ENCODE measurements around the gene PDS5B. TPM values are rescaled to one million over a fixed set of nuclear protein-coding genes. Genes with fewer than 3 reads are reported as not detected.
"Not testable (repeated sequence)": the region's sequence is repeated elsewhere in the genome, so short reads cannot be mapped to it uniquely, and the experiment has no call there.

Gene PDS5B, protein sequence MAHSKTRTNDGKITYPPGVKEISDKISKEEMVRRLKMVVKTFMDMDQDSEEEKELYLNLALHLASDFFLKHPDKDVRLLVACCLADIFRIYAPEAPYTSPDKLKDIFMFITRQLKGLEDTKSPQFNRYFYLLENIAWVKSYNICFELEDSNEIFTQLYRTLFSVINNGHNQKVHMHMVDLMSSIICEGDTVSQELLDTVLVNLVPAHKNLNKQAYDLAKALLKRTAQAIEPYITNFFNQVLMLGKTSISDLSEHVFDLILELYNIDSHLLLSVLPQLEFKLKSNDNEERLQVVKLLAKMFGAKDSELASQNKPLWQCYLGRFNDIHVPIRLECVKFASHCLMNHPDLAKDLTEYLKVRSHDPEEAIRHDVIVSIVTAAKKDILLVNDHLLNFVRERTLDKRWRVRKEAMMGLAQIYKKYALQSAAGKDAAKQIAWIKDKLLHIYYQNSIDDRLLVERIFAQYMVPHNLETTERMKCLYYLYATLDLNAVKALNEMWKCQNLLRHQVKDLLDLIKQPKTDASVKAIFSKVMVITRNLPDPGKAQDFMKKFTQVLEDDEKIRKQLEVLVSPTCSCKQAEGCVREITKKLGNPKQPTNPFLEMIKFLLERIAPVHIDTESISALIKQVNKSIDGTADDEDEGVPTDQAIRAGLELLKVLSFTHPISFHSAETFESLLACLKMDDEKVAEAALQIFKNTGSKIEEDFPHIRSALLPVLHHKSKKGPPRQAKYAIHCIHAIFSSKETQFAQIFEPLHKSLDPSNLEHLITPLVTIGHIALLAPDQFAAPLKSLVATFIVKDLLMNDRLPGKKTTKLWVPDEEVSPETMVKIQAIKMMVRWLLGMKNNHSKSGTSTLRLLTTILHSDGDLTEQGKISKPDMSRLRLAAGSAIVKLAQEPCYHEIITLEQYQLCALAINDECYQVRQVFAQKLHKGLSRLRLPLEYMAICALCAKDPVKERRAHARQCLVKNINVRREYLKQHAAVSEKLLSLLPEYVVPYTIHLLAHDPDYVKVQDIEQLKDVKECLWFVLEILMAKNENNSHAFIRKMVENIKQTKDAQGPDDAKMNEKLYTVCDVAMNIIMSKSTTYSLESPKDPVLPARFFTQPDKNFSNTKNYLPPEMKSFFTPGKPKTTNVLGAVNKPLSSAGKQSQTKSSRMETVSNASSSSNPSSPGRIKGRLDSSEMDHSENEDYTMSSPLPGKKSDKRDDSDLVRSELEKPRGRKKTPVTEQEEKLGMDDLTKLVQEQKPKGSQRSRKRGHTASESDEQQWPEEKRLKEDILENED (N-terminal part only)
- polyA plus RNA-seq: 10 to 100 TPM; 29.3 to 49.2 (median 48.1) TPM

DNA sequence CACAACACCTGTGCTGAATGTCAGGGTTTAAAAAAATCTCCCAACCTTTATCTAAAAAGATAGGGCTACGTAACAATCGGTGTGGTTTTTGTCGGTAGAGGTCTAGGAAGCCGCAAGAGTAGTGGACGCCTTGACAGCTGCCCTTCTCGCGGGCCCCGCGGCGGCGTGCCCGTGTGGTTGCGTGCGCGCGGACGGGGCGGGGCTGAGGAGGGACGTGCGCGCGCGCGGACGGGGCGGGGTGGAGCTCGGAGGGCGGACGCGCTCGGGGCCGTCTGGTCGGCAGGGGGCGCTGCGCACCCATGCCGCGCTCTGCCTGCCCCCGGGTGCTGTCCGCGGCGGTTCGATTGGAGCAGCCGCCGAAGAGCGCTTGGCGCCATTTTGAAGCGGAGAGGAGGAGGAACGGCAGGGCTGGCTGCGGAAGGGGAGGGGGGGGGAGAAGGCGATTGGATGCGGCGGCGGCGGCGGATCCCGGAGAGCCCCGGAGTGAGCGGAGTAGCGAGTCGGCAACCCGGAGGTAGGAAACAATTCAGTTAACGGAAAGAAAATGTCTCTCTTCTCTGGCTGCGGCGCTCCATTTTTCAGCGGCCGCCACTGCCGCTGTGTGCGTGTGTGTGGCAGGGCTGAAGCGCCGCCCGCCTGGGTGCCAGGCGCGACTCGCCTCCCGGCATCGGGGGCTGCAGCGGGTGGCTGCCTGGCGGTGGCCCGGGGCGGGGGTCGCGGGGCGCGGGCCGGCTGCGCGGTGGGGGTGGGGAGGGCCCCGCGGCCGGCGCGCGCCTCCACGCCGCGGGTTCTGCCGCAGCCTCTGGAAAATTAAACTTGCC lies at the start of gene PDS5B:
TSS of gene PDS5B (plus strand) at position 373 of the 821 bp plus-strand sequence. CDS start 62,321 bp downstream, outside the sequence.
- H3K9me3 Mint-ChIP-seq: peaks cover 0 to 2% (median 0%) of the 10 kb centered on the region in 6 donors
- peak within 1 kb of the TSS; percentile 89 to 97 (median 94) for H3K27ac Mint-ChIP-seq
- no peaks in the 10 kb centered on the region for H3K36me3 Mint-ChIP-seq
- H3K4me3 Mint-ChIP-seq: peak within 1 kb of the TSS; percentile 90 to 98 (median 96)
- H3K27me3 Mint-ChIP-seq (ENCODE audit: low read depth in 3 of 3): peaks cover 8 to 20% (median 17%) of the 10 kb centered on the region in 3 donors
- peak; percentile 96 to 97 (median 97) for DNase-seq
- peaks cover 38 to 47% of the 10 kb centered on the region in 2 donors for H3K4me1 Mint-ChIP-seq

DNA sequence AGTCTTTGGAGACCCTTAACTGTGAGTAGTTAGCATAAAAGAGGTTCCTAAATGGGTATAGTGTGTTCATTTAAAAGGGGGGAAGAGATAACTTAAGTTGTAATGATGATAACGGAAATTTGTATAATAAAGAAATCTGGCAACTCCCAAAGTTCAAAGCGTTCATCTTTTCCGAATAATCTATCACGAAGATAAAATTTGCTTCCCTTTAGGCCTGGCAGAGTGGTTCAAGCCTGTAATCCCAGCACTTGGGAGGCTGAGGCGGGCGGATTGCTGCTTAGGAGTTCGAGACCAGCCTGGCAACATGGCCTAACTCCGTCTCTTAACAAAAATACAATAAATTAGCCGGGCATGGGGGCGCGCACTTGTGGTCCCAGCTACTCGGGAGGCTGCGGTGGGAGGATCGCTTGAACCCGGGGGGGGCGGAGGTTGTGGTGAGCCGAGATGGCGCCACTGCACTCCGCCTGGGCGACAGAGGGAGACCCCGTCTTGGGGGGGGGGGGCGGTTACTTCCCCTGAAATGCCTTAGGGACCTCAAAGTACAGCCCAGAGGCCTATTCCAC lies 48.6 kb upstream of the PDS5B start:
- peaks cover 61 to 69% of the 10 kb centered on the region in 2 donors for H3K4me1 Mint-ChIP-seq
- peak overlapping the region; percentile 99 to 100 (median 99) for H3K27ac Mint-ChIP-seq
- H3K36me3 Mint-ChIP-seq: peaks cover 8 to 21% (median 9%) of the 10 kb centered on the region in 3 donors
- peaks cover 7 to 12% (median 10%) of the 10 kb centered on the region in 3 donors for H3K27me3 Mint-ChIP-seq (ENCODE audit: low read depth in 3 of 3)
- DNase-seq: no peak
- H3K9me3 Mint-ChIP-seq: peaks cover 0 to 1% (median 0%) of the 10 kb centered on the region in 6 donors
- peak overlapping the region; percentile 99 to 100 (median 99) for H3K4me3 Mint-ChIP-seq

DNA sequence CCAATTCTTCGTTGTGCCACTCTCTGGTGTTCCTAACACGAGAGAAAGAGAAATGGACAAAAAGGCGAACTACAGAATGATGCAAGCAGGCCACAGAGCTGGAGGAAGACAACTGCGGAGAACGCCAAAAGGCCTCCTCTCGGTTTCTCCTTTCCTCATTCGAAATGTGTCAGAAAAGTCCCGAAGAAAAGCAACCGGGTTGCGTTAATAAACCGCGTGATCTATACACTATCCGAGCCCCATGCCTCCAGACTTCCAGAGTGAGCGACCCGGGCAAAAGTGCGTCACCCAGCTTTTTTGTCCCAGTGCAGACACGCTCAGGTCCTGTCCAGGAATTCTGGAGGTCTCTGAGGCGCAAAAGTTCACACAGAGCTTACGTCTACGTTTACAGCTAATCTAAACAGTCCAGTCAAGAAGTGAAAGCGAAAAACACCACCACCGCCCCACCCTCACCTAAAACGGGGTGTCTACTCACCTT lies 48.1 kb upstream of the PDS5B start:
- Mint-ChIP-seq H3K27ac (peak overlapping the region; percentile 99 to 100 (median 99)), H3K36me3 (peaks cover 8 to 21% (median 9%) of the 10 kb centered on the region in 3 donors), H3K4me3 (peak overlapping the region; percentile 99 to 100 (median 99)), H3K4me1 (peaks cover 57 to 64% of the 10 kb centered on the region in 2 donors), H3K27me3 (ENCODE audit: low read depth in 3 of 3) (peaks cover 7 to 12% (median 10%) of the 10 kb centered on the region in 3 donors), H3K9me3 (peaks cover 0 to 1% (median 0%) of the 10 kb centered on the region in 6 donors)
- no peak for DNase-seq

DNA sequence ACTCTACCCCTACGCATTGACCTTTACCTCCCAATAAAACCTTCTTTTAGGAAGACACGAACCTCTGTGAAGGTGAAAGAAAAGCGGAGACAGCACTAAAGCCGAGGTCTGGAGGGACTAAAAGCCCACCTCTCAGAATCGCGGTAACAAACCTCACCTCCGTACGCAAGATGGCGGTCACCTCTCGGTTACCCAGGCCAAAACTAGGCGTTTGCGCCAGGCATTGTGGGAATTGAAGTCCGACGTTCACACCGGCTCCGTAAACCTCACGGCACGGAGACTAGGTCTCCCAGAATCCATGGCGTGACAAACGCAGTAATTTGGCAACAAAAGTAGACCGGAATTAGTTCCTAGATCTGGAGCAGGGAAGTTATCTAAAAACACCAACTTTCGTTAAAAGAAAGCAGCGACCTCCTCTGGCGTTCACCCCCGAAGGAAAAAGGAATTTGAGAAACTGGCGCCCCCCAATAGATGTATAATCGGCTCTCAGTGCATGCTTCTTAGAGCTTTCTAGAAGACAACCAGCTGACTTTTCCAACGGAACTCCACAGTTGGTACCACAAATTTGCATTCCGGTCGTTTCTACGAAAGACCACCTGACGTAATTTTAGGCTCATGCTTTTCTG lies 47.5 kb upstream of the PDS5B start, which contains the start of gene N4BP2L2:
TSS of gene N4BP2L2 (minus strand) at position 175 of the 626 bp plus-strand sequence. CDS start 1,768 bp downstream, outside the sequence.
- peak; percentile 89 for DNase-seq
- Mint-ChIP-seq H3K9me3 (peaks cover 0 to 1% (median 0%) of the 10 kb centered on the region in 6 donors), H3K27ac (peak within 1 kb of the TSS; percentile 99 to 100 (median 99)), H3K4me3 (peak within 1 kb of the TSS; percentile 99 to 100 (median 99)), H3K36me3 (peaks cover 8 to 21% (median 9%) of the 10 kb centered on the region in 3 donors), H3K27me3 (ENCODE audit: low read depth in 3 of 3) (peaks cover 7 to 15% (median 10%) of the 10 kb centered on the region in 3 donors), H3K4me1 (peaks cover 51 to 59% of the 10 kb centered on the region in 2 donors)

DNA sequence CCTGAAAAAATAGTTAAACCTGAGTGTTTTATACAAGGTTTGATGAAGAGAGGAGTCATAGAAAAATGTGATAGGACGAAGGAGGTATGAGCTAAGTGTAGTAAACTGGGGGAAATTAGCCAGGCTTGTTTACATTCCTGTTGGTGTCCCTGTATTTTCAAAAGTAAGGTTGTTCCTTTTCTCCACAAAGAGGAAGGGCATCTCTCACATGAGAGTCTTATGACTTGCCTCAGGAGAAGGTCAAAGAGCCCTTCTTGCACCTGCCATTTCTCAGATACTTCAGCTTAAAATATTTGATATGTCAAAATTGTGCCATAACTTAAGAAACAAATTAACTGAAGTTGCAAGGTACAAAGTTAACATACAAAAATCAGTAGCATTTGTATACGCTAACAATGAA lies 44.0 kb upstream of the PDS5B start:
- DNase-seq: no peak
- Mint-ChIP-seq H3K9me3 (no peaks in the 10 kb centered on the region), H3K27ac (no peak overlapping the region), H3K4me1 (peaks cover 23 to 25% of the 10 kb centered on the region in 2 donors), H3K4me3 (no peak overlapping the region), H3K27me3 (ENCODE audit: low read depth in 3 of 3) (peaks cover 10 to 18% (median 12%) of the 10 kb centered on the region in 3 donors), H3K36me3 (no peaks in the 10 kb centered on the region)

DNA sequence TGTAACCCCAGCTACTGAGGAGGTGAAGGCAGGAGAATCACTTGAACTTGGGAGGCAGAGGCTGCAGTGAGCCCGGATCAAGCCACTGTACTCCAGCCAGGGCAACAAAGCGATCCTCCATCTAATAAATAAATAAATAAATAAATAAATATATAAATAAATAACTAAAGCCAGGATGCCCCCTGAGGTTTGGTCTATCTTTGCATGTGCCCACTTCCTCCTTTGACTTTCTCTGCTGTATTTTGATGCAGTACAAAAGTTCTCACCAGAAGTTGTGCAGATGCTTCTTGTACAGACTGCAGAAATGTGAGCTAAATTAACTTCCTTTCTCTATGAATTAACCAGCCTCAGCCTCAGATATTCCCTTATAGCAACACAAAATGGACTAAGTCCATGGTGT lies 41.2 kb upstream of the PDS5B start:
- Mint-ChIP-seq H3K27ac (no peak overlapping the region), H3K36me3 (no peaks in the 10 kb centered on the region), H3K9me3 (no peaks in the 10 kb centered on the region), H3K4me1 (no peaks in the 10 kb centered on the region), H3K27me3 (ENCODE audit: low read depth in 3 of 3) (peaks cover 6 to 8% (median 8%) of the 10 kb centered on the region in 3 donors), H3K4me3 (no peak overlapping the region)
- DNase-seq: no peak

DNA sequence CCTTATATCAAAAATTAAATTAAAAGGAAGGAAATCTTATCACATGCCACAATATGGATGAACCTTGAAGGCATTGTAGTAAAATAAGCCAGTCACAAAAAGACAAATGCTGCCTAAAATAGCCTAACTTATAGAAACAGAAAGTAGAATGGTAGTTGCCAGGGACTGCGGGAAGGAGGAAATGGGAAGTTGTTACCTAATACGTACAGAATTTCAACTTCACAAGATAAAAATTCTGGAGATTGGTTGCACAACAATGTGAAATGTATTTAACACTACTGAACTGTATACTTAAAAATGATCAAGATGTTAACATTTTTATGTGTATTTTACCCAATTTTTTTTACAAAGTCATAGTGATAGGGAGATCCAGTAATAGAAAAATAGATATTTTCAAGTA lies 37.4 kb upstream of the PDS5B start:
- Mint-ChIP-seq H3K27ac (no peak overlapping the region), H3K9me3 (no peaks in the 10 kb centered on the region), H3K4me1 (no peaks in the 10 kb centered on the region), H3K27me3 (ENCODE audit: low read depth in 3 of 3) (peaks cover 5 to 8% (median 6%) of the 10 kb centered on the region in 3 donors), H3K36me3 (peaks cover 0 to 4% (median 0%) of the 10 kb centered on the region in 3 donors), H3K4me3 (no peak overlapping the region)
- DNase-seq: no peak

DNA sequence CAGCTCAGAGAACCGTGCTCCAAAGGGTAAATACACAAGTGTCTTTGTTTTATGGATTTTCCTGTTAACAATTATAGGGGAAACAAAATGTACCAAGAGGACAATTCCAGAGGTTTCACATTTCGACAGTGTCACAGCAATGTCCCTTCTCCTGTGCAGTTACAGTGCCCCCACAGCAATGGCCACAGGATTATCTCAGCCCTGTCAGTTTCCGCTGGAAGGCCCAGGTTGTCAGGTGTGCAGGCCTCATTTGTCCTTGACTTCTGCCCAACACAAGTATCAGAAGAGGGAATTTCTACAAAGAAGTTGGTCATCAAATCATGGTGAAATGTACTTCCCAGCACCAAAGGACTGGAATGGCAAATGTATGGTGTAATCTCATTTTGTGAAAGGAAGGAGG lies 36.5 kb upstream of the PDS5B start:
- H3K4me3 Mint-ChIP-seq: no peak overlapping the region
- H3K36me3 Mint-ChIP-seq: peaks cover 0 to 4% (median 0%) of the 10 kb centered on the region in 3 donors
- H3K27ac Mint-ChIP-seq: no peak overlapping the region
- no peak for DNase-seq
- no peaks in the 10 kb centered on the region for H3K9me3 Mint-ChIP-seq
- peaks cover 4 to 8% (median 6%) of the 10 kb centered on the region in 3 donors for H3K27me3 Mint-ChIP-seq (ENCODE audit: low read depth in 3 of 3)
- H3K4me1 Mint-ChIP-seq: no peaks in the 10 kb centered on the region

DNA sequence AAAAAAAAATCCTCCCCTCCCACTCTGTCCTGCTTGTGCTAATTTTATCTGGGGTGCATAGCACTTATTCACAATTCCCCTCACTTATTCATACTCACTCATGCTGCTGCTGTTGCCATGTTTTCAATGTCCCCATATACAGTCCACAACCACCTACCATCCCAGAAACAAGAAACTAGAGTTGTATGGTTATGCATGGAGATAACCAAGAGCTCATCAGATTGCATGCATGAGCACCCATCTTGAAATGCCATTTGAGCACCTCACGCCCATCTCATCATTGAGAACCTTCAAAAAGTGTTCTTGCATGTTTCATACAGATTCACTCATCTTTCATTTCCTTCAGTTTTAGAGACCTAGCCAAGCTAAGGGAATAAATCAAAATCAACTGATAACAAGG lies 32.5 kb upstream of the PDS5B start:
- Mint-ChIP-seq H3K4me3 (no peak overlapping the region), H3K27me3 (ENCODE audit: low read depth in 3 of 3) (peaks cover 0 to 5% (median 2%) of the 10 kb centered on the region in 3 donors), H3K36me3 (peaks cover 0 to 4% (median 0%) of the 10 kb centered on the region in 3 donors), H3K27ac (no peak overlapping the region), H3K4me1 (no peaks in the 10 kb centered on the region), H3K9me3 (no peaks in the 10 kb centered on the region)
- DNase-seq: no peak

DNA sequence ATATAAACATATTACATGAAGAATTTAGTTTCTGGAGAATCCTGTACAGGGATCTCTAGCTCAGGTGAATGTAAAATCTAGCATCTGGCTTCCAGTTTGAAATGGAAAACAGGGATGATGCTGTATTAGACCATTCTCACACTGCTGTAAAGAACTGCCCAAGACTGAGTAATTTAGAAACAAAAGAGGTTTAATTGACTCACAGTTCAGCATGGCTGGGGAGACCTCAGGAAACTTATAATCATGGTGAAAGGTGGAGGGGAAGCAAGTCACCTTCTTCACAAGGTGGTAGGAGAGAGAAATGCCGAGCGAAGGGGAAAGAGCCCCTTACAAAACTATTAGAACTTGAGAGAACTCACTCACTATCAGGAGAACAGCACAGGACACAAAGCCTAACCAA lies 30.6 kb upstream of the PDS5B start:
- H3K27me3 Mint-ChIP-seq (ENCODE audit: low read depth in 3 of 3): peaks cover 0 to 5% (median 2%) of the 10 kb centered on the region in 3 donors
- no peak for DNase-seq
- no peak overlapping the region for H3K27ac Mint-ChIP-seq
- no peaks in the 10 kb centered on the region for H3K4me1 Mint-ChIP-seq
- H3K9me3 Mint-ChIP-seq: peaks cover 0 to 1% (median 0%) of the 10 kb centered on the region in 6 donors
- H3K36me3 Mint-ChIP-seq: peaks cover 0 to 4% (median 0%) of the 10 kb centered on the region in 3 donors
- no peak overlapping the region for H3K4me3 Mint-ChIP-seq

DNA sequence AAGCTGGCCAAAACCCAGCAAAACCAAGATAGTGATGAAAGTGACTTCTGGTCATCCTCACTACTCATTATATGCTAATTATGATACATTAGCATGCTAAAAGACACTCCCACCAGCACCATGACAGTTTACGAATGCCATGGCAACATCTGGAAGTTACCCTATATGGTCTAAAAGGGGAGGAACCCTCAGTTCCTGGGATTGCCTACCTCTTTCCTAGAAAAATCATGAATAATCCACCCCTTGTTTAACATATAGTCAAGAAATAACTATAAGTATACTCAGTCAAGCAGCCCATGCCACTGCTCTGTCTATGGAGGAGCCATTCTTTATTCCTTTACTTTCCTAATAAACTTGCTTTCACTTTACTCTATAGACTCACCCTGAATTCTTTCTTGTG lies 25.4 kb upstream of the PDS5B start:
- not testable (repeated sequence) for H3K27me3 Mint-ChIP-seq (ENCODE audit: low read depth in 3 of 3); H3K4me3 Mint-ChIP-seq; H3K27ac Mint-ChIP-seq; DNase-seq; H3K4me1 Mint-ChIP-seq; H3K36me3 Mint-ChIP-seq; H3K9me3 Mint-ChIP-seq
